ENCODE results near the gene WASHC4. TPM values are rescaled to one million over a fixed set of nuclear protein-coding genes. Genes with fewer than 3 reads are reported as not detected.

The WASHC4 gene
- total and polyA plus RNA-seq, 2 donors from 2014 or later = 10.7 to 63.6 TPM

GRCh38 chr12:105167346-105167745, 59.8 kb downstream of the WASHC4 start:
- Histone ChIP-seq H3K9me3 (ENCODE audit: control insufficient read depth in 2 of 3, insufficient read depth in 1 of 3, low read length in 3 of 3) (no peaks in the 10 kb centered on the region), H3K4me3 (ENCODE audit: low read length in 3 of 3) (no peak overlapping the region), H3K36me3 (ENCODE audit: control insufficient read depth in 2 of 3, insufficient read depth in 3 of 3, low read length in 3 of 3) (peaks cover 2 to 43% (median 29%) of the 10 kb centered on the region in 3 donors), H3K4me1 (ENCODE audit: control insufficient read depth in 2 of 3, insufficient read depth in 2 of 3, low read depth in 1 of 3, low read length in 3 of 3) (no peaks in the 10 kb centered on the region), H3K27me3 (ENCODE audit: control insufficient read depth, insufficient read depth, low read length) (no peaks in the 10 kb centered on the region), H3K27ac (ENCODE audit: low read depth in 2 of 2, low read length in 2 of 2) (no peak overlapping the region), H3K9ac (ENCODE audit: low read length in 3 of 3) (no peak overlapping the region)
- no peak for DNase-seq
- TF ChIP-seq, protein P1, sequence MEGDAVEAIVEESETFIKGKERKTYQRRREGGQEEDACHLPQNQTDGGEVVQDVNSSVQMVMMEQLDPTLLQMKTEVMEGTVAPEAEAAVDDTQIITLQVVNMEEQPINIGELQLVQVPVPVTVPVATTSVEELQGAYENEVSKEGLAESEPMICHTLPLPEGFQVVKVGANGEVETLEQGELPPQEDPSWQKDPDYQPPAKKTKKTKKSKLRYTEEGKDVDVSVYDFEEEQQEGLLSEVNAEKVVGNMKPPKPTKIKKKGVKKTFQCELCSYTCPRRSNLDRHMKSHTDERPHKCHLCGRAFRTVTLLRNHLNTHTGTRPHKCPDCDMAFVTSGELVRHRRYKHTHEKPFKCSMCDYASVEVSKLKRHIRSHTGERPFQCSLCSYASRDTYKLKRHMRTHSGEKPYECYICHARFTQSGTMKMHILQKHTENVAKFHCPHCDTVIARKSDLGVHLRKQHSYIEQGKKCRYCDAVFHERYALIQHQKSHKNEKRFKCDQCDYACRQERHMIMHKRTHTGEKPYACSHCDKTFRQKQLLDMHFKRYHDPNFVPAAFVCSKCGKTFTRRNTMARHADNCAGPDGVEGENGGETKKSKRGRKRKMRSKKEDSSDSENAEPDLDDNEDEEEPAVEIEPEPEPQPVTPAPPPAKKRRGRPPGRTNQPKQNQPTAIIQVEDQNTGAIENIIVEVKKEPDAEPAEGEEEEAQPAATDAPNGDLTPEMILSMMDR (IDR thresholded peaks at IDR 0.05; ENCODE audit: borderline replicate concordance, extremely low read depth, insufficient read depth) = no peak
- intact Hi-C loops (cut with DNase I) = no loop called here
- FAIRE-seq = no peak

GRCh38 chr12:105168006-105168405, 60.5 kb downstream of the WASHC4 start:
- H3K9ac ChIP-seq (ENCODE audit: low read length in 3 of 3) = no peak overlapping the region
- H3K9me3 ChIP-seq (ENCODE audit: control insufficient read depth in 2 of 3, insufficient read depth in 1 of 3, low read length in 3 of 3) = no peaks in the 10 kb centered on the region
- no peaks in the 10 kb centered on the region for H3K27me3 ChIP-seq (ENCODE audit: control insufficient read depth, insufficient read depth, low read length)
- no peak overlapping the region for H3K27ac ChIP-seq (ENCODE audit: low read depth in 2 of 2, low read length in 2 of 2)
- FAIRE-seq (no peak), DNase-seq (no peak)
- H3K4me1 ChIP-seq (ENCODE audit: control insufficient read depth in 2 of 3, insufficient read depth in 2 of 3, low read depth in 1 of 3, low read length in 3 of 3) = no peaks in the 10 kb centered on the region
- H3K36me3 ChIP-seq (ENCODE audit: control insufficient read depth in 2 of 3, insufficient read depth in 3 of 3, low read length in 3 of 3) = peaks cover 2 to 43% (median 29%) of the 10 kb centered on the region in 3 donors
- intact Hi-C loops (cut with DNase I) = no loop called here
- no peak overlapping the region for H3K4me3 ChIP-seq (ENCODE audit: low read length in 3 of 3)
- TF ChIP-seq, protein P1 (IDR thresholded peaks at IDR 0.05; ENCODE audit: borderline replicate concordance, extremely low read depth, insufficient read depth) = no peak

GRCh38 chr12:105170139-105170538, 62.6 kb downstream of the WASHC4 start:
- TF ChIP-seq, protein P1 (IDR thresholded peaks at IDR 0.05; ENCODE audit: borderline replicate concordance, extremely low read depth, insufficient read depth) = no peak

More at GRCh38 chr12:105170139-105170538, 62.6 kb downstream of the WASHC4 start:
- FAIRE-seq (no peak), DNase-seq (no peak)
- Histone ChIP-seq H3K27ac (ENCODE audit: low read depth in 2 of 2, low read length in 2 of 2) (no peak overlapping the region), H3K9ac (ENCODE audit: low read length in 3 of 3) (no peak overlapping the region), H3K27me3 (ENCODE audit: control insufficient read depth, insufficient read depth, low read length) (no peaks in the 10 kb centered on the region), H3K9me3 (ENCODE audit: control insufficient read depth in 2 of 3, insufficient read depth in 1 of 3, low read length in 3 of 3) (no peaks in the 10 kb centered on the region), H3K4me3 (ENCODE audit: low read length in 3 of 3) (no peak overlapping the region), H3K36me3 (ENCODE audit: control insufficient read depth in 2 of 3, insufficient read depth in 3 of 3, low read length in 3 of 3) (peaks cover 3 to 45% (median 23%) of the 10 kb centered on the region in 3 donors), H3K4me1 (ENCODE audit: control insufficient read depth in 2 of 3, insufficient read depth in 2 of 3, low read depth in 1 of 3, low read length in 3 of 3) (no peaks in the 10 kb centered on the region)
- intact Hi-C loops (cut with DNase I) = no loop called here

Measured in kidney (tissue), 14 donors.